ENCODE measurements around the gene KSR1. TPM values are rescaled to one million over a fixed set of nuclear protein-coding genes. Genes with fewer than 3 reads are reported as not detected.

The KSR1 gene
- total RNA-seq, 1 donor from 2014 or later: 36.5 TPM

DNA sequence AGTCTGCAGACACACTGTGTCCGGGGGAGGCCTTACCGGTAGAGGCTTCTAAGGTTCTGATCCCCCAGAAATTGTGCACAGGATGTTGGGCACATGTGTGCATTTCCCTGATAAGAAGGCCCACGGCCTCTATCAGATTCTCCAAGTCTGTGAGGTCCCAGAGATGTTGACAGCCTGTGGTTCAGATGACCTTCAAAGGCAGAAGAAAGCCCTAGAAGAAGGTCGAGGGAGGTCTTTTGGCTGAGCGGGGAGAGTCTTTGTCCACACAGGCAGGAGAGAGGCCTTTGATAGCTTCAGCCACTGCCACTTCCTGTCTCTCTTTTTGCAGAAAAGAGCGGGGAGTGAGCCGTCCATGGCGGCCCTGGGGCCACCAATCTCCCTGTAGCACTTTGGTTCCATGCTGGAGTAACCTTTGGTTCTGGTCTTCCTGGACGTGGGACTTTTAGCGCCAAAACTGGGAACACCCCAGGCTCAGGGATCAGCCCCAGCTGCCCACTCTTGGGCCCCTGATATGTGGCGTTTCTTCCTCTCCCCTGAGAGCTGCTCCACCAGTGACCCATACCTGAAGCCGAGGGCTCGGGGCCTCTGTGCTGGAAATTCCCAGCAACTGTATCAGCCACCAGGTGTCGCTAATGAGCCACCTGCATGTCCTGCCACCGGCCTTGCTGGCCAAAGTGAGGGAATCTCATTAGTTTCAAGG is 146.6 kb downstream of the KSR1 start:
- intact Hi-C loops (cut with micrococcal nuclease): loop anchor here (1.0 to 5.0 kb wide), 2 partner anchors 48 to 154 kb away; no protein-coding TSS in a partner anchor

DNA sequence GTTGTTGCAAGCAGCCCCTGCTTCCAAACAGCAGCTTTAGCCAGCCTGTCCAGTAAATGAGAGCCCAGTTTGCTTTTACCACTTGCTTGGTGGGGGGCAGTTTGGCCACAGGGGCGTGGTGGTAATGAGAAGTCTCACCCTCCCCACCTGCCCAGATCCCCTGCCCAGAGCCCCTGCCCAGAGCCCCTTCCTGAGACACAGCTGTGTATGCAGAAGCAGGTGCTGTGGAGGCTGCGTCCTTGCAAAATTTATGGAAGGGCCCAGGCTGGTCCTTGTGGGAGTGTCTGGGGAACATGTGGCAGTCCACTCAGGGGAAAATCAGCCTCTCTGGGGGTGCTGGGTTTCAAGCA is 147.1 kb downstream of the KSR1 start:
- intact Hi-C loops (cut with micrococcal nuclease): loop anchor here (1.0 to 5.0 kb wide), 2 partner anchors 48 to 154 kb away; no protein-coding TSS in a partner anchor

DNA sequence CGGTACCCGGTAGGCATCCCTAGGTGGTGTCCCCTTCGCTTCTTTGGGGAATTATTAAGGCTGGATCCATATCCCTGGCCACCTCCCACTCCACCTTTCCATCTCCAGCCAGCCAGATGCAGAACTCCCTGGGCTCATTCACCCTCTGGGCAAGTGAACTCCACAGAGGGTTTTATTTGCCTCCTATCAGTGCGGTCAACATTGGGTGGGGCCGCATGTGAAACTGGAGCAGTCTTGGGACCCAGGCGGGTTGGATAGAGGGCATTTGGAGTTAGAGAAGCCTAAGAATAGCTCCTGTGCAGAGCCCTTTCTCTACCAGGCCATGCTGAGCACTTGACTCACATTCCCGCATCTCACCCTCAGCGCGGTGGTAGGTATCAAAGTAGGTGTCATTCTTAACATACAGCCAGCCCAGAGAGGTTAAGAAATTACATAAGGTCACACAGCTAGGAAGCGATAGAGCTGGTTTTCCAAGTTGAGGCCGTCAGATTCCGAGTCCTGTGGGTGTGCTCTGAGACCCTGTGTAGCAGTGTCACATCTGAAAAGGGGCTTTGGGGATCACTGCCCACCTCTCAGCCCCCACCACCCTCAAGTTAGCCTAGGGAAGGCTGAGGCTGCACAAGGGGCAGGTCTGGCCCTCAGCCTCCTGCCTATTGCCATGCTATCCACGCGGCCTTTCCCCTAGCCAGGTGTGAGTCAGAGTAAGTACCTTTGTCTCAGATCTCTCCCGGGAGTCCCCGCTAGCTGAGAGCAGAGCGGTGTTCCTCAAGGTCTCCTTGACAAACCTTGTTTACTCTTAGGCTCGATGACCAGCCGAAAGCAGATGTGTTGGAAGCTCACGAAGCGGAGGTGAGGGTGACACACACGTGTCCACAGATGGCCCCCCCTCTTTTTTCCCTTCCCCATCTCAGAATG is 147.9 kb downstream of the KSR1 start:
- intact Hi-C loops (cut with micrococcal nuclease): loop anchor here (1.0 to 5.0 kb wide), 2 partner anchors 47 to 153 kb away; no protein-coding TSS in a partner anchor

DNA sequence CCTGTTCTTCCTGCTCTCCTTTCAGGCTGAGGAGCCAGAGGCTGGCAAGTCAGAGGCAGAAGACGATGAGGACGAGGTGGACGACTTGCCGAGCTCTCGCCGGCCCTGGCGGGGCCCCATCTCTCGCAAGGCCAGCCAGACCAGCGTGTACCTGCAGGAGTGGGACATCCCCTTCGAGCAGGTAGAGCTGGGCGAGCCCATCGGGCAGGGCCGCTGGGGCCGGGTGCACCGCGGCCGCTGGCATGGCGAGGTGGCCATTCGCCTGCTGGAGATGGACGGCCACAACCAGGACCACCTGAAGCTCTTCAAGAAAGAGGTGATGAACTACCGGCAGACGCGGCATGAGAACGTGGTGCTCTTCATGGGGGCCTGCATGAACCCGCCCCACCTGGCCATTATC is 149.2 kb downstream of the KSR1 start:
- intact Hi-C loops (cut with micrococcal nuclease): no loop called here

DNA sequence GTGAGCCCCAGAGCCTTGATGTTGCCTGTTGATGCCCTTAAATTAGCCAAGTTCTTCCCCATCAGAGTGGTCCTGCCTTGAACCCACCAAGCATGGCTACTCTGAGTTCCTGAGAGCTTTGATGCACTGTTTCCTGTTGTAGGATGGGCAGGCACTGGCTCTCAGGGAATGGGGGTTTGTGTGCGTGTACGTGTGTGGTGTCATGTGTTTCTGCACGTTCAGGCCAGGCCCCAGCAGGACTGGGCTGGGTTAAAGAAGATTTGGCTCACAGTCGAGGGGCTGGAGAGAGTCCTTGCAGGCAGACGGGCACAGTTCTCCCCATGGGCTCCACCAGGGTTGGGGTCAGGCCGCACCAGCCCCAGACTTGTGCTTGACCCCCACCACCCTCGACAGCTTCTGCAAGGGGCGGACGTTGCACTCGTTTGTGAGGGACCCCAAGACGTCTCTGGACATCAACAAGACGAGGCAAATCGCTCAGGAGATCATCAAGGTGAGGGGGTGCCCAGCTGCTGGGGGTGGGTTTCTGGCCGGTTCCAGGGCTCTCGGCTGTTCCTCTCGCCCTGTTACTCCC is 151.4 kb downstream of the KSR1 start:
- intact Hi-C loops (cut with micrococcal nuclease): no loop called here

DNA sequence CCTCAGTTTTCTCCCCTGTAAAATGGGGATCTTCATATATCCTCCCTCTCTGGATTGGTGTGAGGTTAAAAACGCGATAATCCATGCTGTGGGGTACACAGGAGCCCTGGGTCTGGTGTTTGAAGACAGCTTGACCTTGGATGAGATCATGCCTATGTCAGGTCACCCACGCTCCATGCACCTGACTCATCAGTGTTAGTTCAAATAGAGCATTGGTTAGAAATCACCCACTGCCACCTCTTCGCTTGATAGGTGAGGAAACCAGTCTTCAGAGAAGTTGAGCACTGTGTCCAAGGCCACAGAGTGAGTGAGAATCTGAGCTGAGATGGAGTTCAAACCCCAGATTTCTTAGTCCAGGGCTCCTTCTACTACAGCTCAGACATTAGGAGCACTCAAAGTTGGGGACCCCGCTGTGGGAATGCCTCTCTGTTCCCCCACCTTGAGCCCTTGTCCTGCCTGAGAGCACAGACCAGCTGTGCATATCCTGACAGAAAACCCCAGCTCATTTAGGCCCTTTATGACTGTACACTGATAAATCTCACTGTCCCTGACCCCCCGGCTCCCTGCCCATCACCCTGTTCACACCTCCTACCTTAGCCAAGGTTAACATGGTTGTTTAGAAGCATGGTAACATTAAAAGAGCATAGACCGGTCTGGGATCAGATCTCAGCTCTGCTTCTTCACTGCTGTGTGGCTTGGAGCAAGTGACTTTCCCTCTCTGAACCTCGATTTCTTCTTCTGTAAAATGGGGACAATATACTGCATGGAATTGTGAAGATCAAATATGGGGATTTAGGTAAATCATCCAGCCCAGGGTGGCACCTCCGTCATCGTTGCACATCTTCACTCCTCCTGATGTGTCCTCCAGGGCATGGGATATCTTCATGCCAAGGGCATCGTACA is 152.3 kb downstream of the KSR1 start:
- intact Hi-C loops (cut with micrococcal nuclease): loop anchor here (1.0 kb wide), 1 partner anchor 43 kb away; no protein-coding TSS in a partner anchor

DNA sequence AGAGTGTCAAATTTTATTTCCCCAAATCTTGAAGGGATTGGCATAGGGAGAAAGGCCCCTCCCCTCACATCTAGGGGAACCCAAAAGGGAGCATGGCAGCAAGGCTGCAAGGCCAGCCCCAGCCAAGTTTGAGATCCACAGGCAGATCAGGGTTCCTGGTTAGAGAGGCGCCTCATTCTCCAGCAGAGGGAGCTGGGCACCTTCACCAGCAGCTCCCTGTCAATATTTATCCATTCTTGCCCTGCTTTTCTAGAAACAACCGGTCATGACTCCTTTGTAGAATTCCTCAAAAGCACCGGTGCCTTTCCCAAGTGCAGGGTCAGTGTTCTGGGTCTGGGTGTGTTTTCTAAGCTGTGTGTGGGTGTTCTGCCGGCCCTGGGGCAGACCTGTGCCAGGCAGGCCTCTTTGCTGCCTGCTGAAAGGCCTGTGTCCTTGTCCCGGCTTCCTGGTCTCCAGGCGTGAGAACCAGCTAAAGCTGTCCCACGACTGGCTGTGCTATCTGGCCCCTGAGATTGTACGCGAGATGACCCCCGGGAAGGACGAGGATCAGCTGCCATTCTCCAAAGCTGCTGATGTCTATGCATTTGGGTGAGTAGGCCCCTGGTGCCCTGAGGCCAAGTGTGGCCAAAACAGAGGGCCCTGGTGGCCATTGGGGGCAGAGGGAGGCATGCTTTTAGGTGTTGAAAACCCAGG is 153.5 kb downstream of the KSR1 start:
- intact Hi-C loops (cut with micrococcal nuclease): loop anchor here (1.0 kb wide), 1 partner anchor 42 kb away; no protein-coding TSS in a partner anchor

DNA sequence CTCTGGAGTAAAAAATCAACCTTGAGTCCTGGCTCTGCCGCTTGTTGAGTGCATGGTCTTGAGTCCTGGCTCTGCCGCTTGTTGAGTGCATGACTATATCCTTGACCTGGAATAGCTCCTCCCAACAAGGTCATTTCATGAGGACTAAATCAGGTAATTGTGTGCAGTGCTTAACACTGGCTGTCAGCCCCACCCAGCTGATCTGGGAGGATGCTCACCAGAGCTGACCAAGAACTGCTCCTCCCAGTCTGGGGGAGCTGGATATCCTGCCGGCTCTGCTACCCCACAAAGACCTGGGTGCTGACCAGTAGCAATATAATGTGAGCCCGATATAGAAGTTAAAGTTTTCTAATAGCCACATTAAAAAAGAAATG is 154.0 kb downstream of the KSR1 start:
- intact Hi-C loops (cut with micrococcal nuclease): no loop called here

DNA sequence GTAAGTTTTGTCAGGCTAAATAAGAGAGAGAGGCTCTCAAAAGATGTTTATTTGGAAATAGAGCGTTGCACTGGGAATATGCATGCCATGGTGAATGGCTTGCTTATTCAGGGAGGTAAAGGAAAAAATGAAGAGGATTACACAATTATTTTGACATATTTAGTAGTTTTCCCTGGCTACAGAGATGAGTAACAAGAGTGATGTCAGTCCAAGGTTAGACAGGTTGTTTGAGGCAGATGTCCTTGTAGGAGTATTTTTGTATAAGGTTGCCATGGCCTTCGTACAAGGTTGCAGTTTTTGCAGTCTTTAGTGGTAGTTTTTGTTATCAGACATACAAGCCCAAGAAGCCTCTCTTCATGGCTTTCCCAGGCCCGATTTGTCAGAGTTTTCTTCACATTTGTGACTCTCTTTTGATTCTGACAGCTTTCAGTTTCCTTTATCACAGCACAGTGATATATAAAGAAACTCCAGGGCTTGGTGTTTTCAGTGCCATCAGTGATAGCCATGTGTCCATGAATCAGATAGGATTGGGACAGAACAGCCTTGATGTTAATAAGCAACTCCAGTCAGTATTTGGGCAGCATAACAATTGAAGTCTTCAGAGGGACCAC is 156.0 kb downstream of the KSR1 start:
- intact Hi-C loops (cut with micrococcal nuclease): no loop called here

DNA sequence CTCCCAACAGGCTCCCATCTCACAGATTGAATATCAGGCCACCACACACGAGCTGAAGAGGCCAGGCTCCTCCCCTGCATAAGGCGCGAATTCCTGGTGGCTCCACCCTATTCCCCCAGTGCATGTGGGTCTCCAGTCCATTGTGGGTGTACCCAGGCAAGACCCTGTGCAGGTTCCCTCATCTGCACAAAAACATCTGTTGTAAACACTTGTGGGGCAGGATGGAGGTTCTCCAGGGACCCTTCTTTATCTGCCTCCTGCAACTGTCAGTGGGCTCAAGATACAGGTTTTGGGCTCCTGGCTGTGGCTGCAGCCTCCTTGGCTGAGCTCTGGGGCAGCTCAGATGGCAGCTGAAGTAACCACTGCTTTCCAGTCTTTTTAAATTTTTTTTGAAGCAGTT is 157.2 kb downstream of the KSR1 start:
- intact Hi-C loops (cut with micrococcal nuclease): no loop called here

DNA sequence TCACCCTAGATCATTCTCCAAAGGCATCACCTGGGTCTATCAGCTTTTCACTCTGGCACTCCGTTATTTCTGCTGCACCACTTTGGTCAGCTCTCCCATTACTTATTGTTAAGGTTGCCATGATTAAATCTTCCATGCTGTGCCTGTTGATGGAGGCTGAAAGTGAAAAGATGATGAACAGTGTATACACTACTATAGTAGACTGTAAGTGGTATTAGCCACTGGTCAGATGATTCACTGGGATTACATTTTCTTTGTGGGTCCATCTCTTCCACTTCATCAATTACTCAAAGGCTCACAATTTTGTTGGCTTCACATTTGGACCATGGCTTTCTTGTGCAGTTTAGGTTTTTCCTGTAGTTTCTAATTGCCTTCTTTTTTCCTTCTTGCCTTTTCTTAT is 158.9 kb downstream of the KSR1 start:
- intact Hi-C loops (cut with micrococcal nuclease): no loop called here

DNA sequence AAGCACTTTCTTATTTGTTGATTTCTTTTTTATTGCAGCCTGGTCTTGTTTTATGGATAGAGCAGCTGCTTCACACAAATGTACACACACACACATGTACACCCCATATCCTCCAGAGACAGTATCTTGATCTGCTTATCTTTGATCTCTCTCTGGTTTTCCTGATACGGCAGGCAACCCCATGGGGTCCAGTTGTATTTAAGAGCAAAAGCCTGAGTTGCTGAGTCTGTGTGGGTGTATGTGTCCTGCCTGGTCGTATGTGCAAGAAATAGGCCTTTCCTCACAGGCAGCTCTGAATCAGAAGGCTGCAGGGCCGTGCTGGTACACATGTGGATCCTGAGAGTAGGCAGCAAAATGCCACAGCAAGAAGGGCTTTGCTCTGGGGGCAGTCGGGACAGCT is 160.2 kb downstream of the KSR1 start:
- intact Hi-C loops (cut with micrococcal nuclease): no loop called here

DNA sequence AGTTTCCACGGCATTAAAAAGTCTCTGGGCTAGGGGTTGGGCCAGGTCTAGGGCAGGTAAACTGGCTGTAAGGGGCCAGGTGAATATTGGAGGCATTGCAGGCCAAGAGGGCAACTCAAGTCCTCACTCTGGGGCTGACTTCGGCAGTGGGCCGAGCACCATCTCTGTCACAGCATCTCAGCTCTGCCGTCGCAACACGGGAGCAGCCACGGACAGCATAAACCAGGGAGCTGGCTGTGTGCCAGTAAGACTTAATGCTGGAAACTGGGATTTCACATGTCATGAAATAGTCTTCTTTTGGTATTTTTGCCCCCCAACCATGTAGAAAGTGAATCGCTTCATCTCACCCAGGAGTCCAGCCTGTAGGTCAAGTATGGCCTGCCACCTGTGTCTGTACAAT is 162.2 kb downstream of the KSR1 start:
- intact Hi-C loops (cut with micrococcal nuclease): no loop called here

DNA sequence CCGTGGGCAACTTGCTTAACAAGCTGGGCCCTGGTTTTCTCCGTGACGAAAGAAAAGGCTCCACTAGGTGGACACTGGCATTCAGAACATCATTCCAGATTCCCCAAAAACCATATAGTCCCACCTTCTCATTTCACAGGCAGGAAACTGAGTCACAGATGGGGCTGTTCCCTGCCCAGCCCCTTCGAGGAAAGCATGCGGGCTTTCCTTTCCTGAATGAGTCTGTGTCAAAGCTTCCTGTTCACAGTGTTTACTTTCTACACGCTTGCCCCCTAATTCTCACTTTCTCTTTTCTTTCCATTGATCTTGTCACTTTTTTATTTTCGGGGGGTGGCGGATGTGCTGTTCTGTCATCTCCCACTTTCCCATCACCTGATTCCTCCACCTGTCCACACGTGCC is 164.5 kb downstream of the KSR1 start:
- intact Hi-C loops (cut with micrococcal nuclease): no loop called here

DNA sequence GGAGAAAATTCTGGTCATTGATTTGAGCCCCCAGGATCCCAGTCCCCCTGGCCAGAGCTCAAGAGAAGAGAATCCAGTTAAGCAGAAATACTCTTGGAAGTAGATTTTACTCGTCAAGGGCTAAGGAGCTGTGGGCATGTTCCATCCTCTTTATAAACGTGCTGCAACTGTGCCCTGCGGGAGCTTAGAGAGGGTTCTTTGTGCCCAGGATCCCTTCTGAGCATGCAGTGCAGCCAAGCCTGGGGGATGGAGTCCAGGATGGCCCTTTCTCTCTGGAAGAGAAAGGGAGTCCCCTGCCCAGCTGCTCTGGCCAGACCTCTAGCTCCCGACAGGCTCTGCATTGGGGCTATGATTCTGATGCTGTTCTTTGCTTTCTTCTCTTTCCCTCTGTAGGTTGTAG is 165.3 kb downstream of the KSR1 start:
- intact Hi-C loops (cut with micrococcal nuclease): no loop called here

DNA sequence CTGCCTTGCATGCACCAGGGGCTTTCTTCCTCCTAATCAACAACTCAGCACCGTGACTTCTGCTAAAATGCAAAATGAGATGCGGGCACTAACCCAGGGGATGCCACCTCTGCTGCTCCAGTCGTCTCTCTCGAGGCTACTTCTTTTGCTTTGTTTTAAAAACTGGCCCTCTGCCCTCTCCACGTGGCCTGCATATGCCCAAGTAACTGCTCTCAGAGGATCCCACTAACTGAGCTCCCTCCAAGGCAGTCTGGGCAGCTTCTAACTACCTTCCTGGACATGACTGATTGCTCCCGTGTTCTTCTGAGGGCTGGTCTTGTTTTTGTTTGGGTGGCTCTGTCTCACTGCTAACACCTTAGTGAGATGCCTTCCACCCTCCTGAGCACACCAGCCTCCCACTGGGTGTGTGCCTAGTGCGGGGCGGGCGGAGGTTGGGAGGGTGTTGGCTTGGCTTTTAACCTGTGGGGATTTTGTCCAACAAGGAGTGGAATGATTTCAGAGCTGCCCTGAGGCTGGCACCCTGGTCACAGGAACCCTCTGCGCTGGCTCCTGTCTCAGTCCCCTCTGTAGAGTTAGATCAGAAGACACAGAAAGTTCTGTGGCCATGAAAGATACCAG is 165.8 kb downstream of the KSR1 start:
- intact Hi-C loops (cut with micrococcal nuclease): no loop called here

DNA sequence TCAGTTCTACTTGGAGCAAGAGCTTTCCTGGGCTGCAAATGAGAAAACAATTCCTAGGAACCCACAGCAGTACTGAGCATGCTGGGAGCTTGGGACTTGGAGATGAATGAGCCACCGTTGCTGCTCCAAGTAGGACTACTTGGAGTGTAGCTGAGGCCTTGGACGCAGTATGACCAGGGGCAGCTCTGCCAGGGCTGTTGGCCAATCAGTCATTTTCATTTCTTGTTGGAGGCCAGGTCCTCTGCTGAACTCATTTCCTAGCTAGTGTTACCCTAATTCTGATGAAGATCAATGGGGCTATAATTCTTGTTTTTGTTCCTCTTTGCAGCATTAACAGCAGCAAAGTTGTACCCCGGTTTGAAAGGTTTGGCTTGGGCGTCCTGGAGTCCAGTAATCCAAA is 166.7 kb downstream of the KSR1 start:
- intact Hi-C loops (cut with micrococcal nuclease): no loop called here

DNA sequence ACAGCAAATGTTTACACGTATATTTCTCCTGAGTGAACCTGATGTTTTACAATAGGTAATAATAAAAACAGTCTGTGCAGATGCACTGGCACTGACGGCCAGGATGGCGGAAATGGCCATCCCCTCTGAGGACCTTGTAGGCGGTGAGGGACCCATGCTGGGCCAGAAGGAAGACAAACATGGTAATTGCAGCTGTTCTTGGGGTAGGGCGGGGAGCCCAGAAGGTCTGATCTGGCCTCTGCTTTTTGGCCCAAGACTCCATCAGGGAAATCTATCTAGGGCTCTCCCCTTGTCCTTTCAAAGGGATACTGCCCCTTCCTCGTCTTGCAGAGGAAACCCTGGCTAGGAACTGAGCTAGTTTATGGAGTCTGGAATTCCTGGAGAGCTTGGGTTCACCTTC is 167.4 kb downstream of the KSR1 start:
- intact Hi-C loops (cut with micrococcal nuclease): no loop called here

DNA sequence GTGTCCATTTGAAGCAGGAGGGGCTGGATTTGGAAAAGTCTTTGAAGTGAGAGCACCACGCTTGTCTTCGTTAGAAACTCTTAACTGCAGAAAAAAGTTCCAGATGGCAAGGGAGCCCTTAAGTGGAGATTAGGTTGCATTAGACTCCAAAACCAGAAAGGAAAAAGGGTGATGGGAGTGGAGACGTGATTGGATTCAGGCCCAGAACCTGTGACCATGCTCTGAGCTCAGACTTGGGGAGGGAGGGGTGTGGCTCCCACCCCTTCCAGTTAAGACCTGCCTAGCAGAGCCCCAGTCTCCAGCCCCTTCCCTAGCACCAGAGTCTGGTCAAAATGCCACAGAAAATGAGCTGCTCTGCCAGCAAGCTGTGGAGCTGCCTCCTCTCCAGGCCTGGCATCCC is 168.3 kb downstream of the KSR1 start:
- intact Hi-C loops (cut with micrococcal nuclease): no loop called here

DNA sequence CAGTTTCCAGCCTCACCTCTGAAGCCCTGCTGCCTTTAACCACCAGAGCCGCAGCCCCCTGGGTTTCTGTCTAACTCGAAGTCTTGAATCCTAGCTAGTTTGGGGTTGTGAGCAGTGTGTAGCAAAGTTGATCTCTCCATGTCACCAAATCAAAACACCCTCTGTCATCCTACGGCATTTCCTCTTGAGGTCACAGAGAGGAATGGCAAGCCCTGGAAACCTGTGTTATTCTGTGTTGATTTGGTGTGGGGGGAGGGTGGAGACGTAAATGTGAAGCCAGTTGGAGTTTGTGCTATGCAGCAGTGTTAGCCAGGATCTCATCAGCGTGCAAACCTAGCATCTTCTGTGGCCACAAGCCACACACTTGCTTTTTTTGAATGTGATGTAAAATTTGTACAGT is 169.6 kb downstream of the KSR1 start:
- intact Hi-C loops (cut with micrococcal nuclease): no loop called here

Measured in T-helper 2 cell treated with Interferon-gamma antibody and Interleukin-4, amounts not matched to agents 100 ng/mL and 5 ng/mL, for 36 hours (primary cell).